Measurements from ENCODE around the gene GSE1. TPM values are rescaled to one million over a fixed set of nuclear protein-coding genes. Genes with fewer than 3 reads are reported as not detected.
A peak's percentile ranks its signal among the peaks of the same experiment; 100 is the strongest.

GSE1 gene
- total and polyA plus RNA-seq, 2 of the 13 experiments (the other 11 are each of a cell fraction or from before 2014, with no cell fraction given), result 16.1 to 31.2 TPM

- peak; percentile 11; the same call in 1 of the 2 replicates for TF ChIP-seq MAX (IDR thresholded peaks at IDR 0.05)
- no peak for TF ChIP-seq ZNF343 (CRISPR knock-in tag; IDR thresholded peaks at IDR 0.05)
- peak; percentile 13; the same call in 1 of the 2 replicates for TF ChIP-seq FOXM1 (CRISPR knock-in tag; IDR thresholded peaks at IDR 0.05)
- TF ChIP-seq HNRNPK (IDR thresholded peaks at IDR 0.05; ENCODE audit: low read depth, low read length, poor library complexity, severe bottlenecking), result peak; percentile 69
- TF ChIP-seq HOXD1 (CRISPR knock-in tag; IDR thresholded peaks at IDR 0.05), result no peak
- no peak for TF ChIP-seq ZNF737 (CRISPR knock-in tag; IDR thresholded peaks at IDR 0.05; ENCODE audit: borderline replicate concordance)
- TF ChIP-seq REST (IDR thresholded peaks at IDR 0.05; ENCODE audit: borderline replicate concordance in 1 of 2, low read depth in 1 of 2, low read length in 2 of 2), result no peak
- no peak for TF ChIP-seq BRCA1 (CRISPR knock-in tag; IDR thresholded peaks at IDR 0.05)
- no peak for TF ChIP-seq ZNF33A (CRISPR knock-in tag; IDR thresholded peaks at IDR 0.05; ENCODE audit: borderline replicate concordance)
- TF ChIP-seq, protein P1, sequence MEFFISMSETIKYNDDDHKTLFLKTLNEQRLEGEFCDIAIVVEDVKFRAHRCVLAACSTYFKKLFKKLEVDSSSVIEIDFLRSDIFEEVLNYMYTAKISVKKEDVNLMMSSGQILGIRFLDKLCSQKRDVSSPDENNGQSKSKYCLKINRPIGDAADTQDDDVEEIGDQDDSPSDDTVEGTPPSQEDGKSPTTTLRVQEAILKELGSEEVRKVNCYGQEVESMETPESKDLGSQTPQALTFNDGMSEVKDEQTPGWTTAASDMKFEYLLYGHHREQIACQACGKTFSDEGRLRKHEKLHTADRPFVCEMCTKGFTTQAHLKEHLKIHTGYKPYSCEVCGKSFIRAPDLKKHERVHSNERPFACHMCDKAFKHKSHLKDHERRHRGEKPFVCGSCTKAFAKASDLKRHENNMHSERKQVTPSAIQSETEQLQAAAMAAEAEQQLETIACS (CRISPR knock-in tag; IDR thresholded peaks at IDR 0.05), result peak; percentile 86
- TF ChIP-seq, protein P2, sequence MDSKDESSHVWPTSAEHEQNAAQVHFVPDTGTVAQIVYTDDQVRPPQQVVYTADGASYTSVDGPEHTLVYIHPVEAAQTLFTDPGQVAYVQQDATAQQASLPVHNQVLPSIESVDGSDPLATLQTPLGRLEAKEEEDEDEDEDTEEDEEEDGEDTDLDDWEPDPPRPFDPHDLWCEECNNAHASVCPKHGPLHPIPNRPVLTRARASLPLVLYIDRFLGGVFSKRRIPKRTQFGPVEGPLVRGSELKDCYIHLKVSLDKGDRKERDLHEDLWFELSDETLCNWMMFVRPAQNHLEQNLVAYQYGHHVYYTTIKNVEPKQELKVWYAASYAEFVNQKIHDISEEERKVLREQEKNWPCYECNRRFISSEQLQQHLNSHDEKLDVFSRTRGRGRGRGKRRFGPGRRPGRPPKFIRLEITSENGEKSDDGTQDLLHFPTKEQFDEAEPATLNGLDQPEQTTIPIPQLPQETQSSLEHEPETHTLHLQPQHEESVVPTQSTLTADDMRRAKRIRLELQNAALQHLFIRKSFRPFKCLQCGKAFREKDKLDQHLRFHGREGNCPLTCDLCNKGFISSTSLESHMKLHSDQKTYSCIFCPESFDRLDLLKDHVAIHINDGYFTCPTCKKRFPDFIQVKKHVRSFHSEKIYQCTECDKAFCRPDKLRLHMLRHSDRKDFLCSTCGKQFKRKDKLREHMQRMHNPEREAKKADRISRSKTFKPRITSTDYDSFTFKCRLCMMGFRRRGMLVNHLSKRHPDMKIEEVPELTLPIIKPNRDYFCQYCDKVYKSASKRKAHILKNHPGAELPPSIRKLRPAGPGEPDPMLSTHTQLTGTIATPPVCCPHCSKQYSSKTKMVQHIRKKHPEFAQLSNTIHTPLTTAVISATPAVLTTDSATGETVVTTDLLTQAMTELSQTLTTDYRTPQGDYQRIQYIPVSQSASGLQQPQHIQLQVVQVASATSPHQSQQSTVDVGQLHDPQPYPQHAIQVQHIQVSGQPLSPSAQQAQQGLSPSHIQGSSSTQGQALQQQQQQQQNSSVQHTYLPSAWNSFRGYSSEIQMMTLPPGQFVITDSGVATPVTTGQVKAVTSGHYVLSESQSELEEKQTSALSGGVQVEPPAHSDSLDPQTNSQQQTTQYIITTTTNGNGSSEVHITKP (CRISPR knock-in tag; IDR thresholded peaks at IDR 0.05; ENCODE audit: low read depth), result no peak
- TF ChIP-seq, protein P3, sequence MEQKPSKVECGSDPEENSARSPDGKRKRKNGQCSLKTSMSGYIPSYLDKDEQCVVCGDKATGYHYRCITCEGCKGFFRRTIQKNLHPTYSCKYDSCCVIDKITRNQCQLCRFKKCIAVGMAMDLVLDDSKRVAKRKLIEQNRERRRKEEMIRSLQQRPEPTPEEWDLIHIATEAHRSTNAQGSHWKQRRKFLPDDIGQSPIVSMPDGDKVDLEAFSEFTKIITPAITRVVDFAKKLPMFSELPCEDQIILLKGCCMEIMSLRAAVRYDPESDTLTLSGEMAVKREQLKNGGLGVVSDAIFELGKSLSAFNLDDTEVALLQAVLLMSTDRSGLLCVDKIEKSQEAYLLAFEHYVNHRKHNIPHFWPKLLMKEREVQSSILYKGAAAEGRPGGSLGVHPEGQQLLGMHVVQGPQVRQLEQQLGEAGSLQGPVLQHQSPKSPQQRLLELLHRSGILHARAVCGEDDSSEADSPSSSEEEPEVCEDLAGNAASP (CRISPR knock-in tag; IDR thresholded peaks at IDR 0.05; ENCODE audit: borderline replicate concordance), result 0 out of 2 replicates have a peak, but pooled peaks have one; percentile 18
- TF ChIP-seq ZFX (CRISPR knock-in tag; IDR thresholded peaks at IDR 0.05; ENCODE audit: low read depth), result peak; percentile 66
- peak; percentile 74 for TF ChIP-seq RBFOX2 (IDR thresholded peaks at IDR 0.05; ENCODE audit: low read depth, low read length)
- no peak for TF ChIP-seq RARA (CRISPR knock-in tag; IDR thresholded peaks at IDR 0.05)
- TF ChIP-seq ZFP36 (IDR thresholded peaks at IDR 0.05; ENCODE audit: borderline replicate concordance, low read depth, low read length, partially characterized antibody), result no peak
- no peak for TF ChIP-seq RFXANK (CRISPR knock-in tag; IDR thresholded peaks at IDR 0.05)
- peak; percentile 37; the same call in 1 of the 2 replicates for TF ChIP-seq SNAPC2 (CRISPR knock-in tag; IDR thresholded peaks at IDR 0.05)
- TF ChIP-seq MBNL3 (CRISPR knock-in tag; conservative IDR thresholded peaks at IDR 0.05), result no peak
Measured at GRCh38 chr16:85611444-85612190, 1.5 kb upstream of the GSE1 start (continued).
